ENCODE data around the gene ARPP19. TPM values are rescaled to one million over a fixed set of nuclear protein-coding genes. Genes with fewer than 3 reads are reported as not detected.

The ARPP19 gene
- total RNA-seq, 1 donor from 2014 or later, result 220 TPM

GRCh38 chr15:52559022-52559421 is 9.8 kb downstream of the ARPP19 start:
- TF ChIP-seq CTCF (IDR thresholded peaks at IDR 0.05; ENCODE audit: unreplicated experiment), result no peak
- Mint-ChIP-seq H3K4me1 (ENCODE audit: unreplicated experiment) (peaks cover 2% of the 10 kb centered on the region), H3K27ac (ENCODE audit: unreplicated experiment) (no peak overlapping the region), H3K4me3 (ENCODE audit: unreplicated experiment) (no peak overlapping the region), H3K27me3 (ENCODE audit: unreplicated experiment) (no peaks in the 10 kb centered on the region), H3K9me3 (ENCODE audit: unreplicated experiment) (no peaks in the 10 kb centered on the region), H3K36me3 (ENCODE audit: low read depth, unreplicated experiment) (no peaks in the 10 kb centered on the region)
- no peak for DNase-seq (ENCODE audit: low spot score)

- TF ChIP-seq CTCF (IDR thresholded peaks at IDR 0.05; ENCODE audit: unreplicated experiment), result no peak
- Mint-ChIP-seq H3K4me3 (ENCODE audit: unreplicated experiment) (no peak overlapping the region), H3K27me3 (ENCODE audit: unreplicated experiment) (no peaks in the 10 kb centered on the region), H3K9me3 (ENCODE audit: unreplicated experiment) (no peaks in the 10 kb centered on the region), H3K27ac (ENCODE audit: unreplicated experiment) (no peak overlapping the region), H3K36me3 (ENCODE audit: low read depth, unreplicated experiment) (no peaks in the 10 kb centered on the region), H3K4me1 (ENCODE audit: unreplicated experiment) (peaks cover 2% of the 10 kb centered on the region)
- no peak for DNase-seq (ENCODE audit: low spot score)
These were observed 10.6 kb downstream of the ARPP19 start for GRCh38 chr15:52558196-52558595.

- no peak for DNase-seq (ENCODE audit: low spot score)
- TF ChIP-seq CTCF (IDR thresholded peaks at IDR 0.05; ENCODE audit: unreplicated experiment), result no peak
- peaks cover 2% of the 10 kb centered on the region for H3K4me1 Mint-ChIP-seq (ENCODE audit: unreplicated experiment)
- H3K27me3 Mint-ChIP-seq (ENCODE audit: unreplicated experiment), result no peaks in the 10 kb centered on the region
- H3K9me3 Mint-ChIP-seq (ENCODE audit: unreplicated experiment), result no peaks in the 10 kb centered on the region
- H3K36me3 Mint-ChIP-seq (ENCODE audit: low read depth, unreplicated experiment), result no peaks in the 10 kb centered on the region
- H3K27ac Mint-ChIP-seq (ENCODE audit: unreplicated experiment), result no peak overlapping the region
- no peak overlapping the region for H3K4me3 Mint-ChIP-seq (ENCODE audit: unreplicated experiment)
These were observed 11.6 kb downstream of the ARPP19 start for GRCh38 chr15:52557274-52557641.

- Mint-ChIP-seq H3K36me3 (ENCODE audit: low read depth, unreplicated experiment) (no peaks in the 10 kb centered on the region), H3K27ac (ENCODE audit: unreplicated experiment) (no peak overlapping the region), H3K4me3 (ENCODE audit: unreplicated experiment) (no peak overlapping the region), H3K4me1 (ENCODE audit: unreplicated experiment) (peaks cover 2% of the 10 kb centered on the region), H3K27me3 (ENCODE audit: unreplicated experiment) (no peaks in the 10 kb centered on the region), H3K9me3 (ENCODE audit: unreplicated experiment) (no peaks in the 10 kb centered on the region)
- no peak for DNase-seq (ENCODE audit: low spot score)
- no peak for TF ChIP-seq CTCF (IDR thresholded peaks at IDR 0.05; ENCODE audit: unreplicated experiment)
These were observed 12.1 kb downstream of the ARPP19 start for GRCh38 chr15:52556524-52557273.

- Mint-ChIP-seq H3K27ac (ENCODE audit: unreplicated experiment) (no peak overlapping the region), H3K4me3 (ENCODE audit: unreplicated experiment) (no peak overlapping the region), H3K9me3 (ENCODE audit: unreplicated experiment) (no peaks in the 10 kb centered on the region), H3K4me1 (ENCODE audit: unreplicated experiment) (no peaks in the 10 kb centered on the region), H3K27me3 (ENCODE audit: unreplicated experiment) (no peaks in the 10 kb centered on the region), H3K36me3 (ENCODE audit: low read depth, unreplicated experiment) (peaks cover 20% of the 10 kb centered on the region)
- no peak for DNase-seq (ENCODE audit: low spot score)
- no peak for TF ChIP-seq CTCF (IDR thresholded peaks at IDR 0.05; ENCODE audit: unreplicated experiment)
These were observed 16.5 kb downstream of the ARPP19 start for GRCh38 chr15:52552303-52552702.
